GM18907 (cell line): Measurements from ENCODE around the gene CPM.
"Not testable (repeated sequence)": the region's sequence is repeated elsewhere in the genome, so short reads cannot be mapped to it uniquely, and the experiment has no call there.

ENCODE experiments used
- ATAC-seq: cut with Tn5 transposase; IDR thresholded peaks from one replicate; pipeline ENCODE4 v1.9.1; 2021; ENCODE audit warnings: mild to moderate bottlenecking, moderate library complexity; ENCODE audit not compliant: unreplicated experiment

The CPM gene

GRCh38 chr12:68833508-68833907, 99.5 kb downstream of the CPM start:
- ATAC-seq = no peak

- ATAC-seq = no peak
Observed at GRCh38 chr12:68832504-68832867, 100.5 kb downstream of the CPM start.

GRCh38 chr12:68831751-68832503, 101.0 kb downstream of the CPM start:
- ATAC-seq = no peak

DNA sequence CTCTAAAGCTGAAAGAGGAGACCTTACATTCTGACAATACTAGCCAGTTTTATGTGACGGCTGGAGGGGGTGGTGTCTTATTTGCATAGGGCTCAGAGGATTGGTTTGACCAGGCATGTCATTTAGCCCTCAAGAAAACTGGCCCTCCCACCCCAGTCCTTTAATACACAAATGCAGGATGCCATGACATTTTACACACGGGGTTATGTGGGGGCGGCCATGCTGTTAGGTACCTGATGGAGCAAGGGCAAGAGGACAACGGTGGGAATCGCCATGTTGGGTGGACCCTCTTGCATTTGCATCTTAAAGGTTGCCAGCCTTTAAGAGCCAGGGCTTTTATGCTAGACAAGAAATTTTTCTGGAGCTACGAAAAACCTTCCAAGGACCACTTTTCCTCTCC, 101.7 kb downstream of the CPM start:
- ATAC-seq = no peak

DNA sequence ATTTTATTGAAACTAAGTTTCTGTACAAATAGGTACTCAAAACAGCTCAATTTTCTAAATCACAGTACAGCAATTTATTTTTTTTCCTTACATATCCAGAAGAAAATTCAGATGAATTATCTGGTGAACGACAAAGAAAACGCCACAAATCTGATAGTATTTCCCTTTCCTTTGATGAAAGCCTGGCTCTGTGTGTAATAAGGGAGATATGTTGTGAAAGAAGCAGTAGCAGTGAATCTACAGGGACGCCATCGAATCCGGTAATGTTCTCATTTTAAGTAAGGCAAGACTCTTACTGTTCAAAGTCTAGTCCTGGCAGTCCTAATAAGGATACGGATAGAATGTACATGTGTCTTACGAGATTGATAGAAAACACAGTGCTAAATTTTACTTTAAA, 104.3 kb downstream of the CPM start:
- ATAC-seq = no peak

DNA sequence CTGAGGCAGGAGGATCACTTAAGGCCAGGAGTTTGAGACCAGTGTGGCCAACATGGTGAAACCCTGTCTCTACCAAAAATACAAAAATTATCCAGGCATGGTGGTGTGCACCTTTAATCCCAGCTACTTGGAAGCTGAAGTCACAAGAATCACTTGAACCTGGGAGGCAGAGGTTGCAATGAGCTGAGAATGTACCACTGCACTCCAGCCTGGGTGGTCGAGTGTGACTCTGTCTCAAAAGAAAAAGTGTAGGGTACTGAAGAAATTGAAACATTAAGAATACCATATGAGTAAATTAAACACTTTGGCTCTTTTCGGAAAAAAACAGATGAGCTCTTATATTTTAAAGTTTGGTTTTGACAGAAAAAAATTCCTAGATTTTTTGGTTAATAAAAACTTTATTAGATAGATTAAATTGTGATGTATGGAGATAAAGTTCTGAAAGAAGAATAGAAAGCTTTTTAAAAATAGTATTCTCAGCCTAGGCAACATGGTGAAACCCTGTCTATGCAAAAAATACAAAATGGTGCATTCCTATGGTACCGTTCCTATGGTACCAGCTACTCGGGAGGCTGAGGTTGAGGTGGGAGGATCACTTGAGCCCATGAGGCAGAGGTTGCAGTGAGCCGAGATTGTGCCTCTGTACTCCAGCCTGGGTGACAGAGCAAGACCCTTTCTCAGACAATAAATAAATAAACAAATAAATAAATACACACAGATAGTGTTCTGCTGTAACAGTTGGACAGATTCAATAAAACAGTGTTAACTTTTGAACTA, 104.9 kb downstream of the CPM start:
- ATAC-seq = no peak

DNA sequence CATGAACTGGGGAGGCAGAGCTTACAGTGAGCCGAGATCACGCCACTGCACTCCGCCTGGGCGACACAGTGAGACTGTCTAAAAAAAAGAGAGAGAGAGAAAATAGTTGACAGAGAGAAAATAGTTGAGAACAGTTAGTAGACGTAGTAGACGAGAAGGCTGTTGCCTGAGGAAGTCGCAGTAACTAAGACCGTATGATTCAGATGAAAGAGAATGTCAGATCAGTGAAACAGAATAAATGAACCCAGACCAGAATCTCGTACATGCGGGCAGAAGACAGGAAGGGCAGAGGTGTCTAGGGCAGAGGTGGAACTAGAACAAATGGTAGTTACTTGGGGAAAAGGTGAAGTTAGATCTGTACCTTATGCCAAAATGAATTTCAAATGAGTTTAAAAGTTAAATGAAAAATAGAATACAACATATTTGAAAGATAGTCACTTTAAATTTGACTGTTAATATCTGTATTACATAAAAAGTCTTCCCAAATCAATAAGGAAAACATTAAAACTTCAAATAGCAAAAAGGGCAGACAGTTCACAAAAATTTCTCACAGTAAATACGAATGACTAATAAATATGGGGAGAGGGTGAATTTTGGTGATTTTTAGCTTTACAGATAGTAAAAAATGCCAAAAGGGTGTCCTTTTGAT, 107.3 kb downstream of the CPM start:
- ATAC-seq = no peak

DNA sequence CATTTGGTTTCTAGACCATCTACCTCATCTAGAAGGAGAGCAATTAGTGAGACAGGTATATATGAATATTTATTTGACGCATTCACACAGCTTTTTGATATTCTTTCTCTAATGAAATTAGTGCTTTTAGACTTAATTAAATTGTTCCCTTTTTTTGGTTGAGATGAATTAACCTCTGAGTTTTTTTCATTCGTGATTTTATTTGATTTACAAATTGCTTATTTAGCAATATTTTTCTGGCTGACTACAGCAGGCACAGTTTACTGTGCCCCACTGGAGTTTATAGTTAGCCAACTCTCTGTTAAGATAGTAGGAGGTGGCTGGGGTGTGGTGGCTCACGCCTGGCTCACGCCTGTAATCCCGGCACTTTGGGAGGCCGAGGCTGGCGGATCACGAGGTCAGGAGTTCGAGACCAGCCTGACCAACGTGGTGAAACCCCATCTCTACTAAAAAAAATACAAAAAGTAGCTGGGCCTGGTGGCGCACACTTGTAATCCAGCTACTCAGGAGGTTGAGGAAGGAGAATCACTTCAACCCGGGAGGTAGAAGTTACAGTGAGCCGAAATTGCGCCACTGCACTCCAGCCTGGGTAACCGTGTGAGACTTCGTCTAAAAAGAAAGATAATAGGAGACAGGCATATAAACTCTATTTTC, 108.2 kb downstream of the CPM start:
- ATAC-seq = no peak

- ATAC-seq = no peak
Observed at GRCh38 chr12:68824131-68824530, 108.8 kb downstream of the CPM start.

GRCh38 chr12:68823696-68824095, 109.3 kb downstream of the CPM start:
- ATAC-seq = no peak

DNA sequence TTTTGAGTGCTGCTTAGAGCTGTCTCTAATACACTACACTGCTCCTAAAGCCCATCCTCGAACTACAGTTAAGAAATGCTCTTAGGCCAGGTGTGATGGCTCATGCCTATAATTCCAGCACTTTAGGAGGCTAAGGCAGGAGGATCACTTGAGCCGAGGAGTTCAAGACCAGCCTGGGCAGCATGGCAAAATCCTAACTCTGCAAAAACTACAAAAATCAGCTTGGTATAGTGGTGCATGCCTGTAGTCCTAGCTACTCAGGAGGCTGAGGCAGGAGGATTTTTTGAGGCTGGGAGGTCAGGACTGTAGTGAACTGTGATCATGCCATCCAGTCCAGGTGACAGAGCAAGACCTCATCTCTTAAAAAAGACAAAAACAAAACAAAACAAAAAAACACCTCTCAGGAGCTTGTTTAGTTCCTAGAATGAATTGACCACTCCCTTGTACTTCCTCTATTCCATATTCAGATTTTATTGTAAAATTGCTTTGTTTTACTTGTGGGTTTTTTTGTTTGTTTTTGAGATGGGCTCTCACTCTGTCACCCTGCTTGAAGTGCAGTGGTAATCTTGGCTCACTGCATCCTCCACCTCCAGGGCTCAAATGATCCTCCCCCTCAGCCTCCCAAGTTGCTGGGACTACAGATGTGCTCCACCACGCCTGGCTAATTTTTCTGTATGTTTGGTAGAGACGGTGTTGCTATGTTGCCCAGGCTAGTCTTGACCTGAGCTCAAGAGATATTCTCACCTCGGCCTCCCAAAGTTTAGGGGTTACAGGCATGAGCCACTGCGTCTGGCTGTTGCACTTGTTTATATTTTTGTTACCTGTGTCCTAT, 111.4 kb downstream of the CPM start:
- no peak for ATAC-seq

DNA sequence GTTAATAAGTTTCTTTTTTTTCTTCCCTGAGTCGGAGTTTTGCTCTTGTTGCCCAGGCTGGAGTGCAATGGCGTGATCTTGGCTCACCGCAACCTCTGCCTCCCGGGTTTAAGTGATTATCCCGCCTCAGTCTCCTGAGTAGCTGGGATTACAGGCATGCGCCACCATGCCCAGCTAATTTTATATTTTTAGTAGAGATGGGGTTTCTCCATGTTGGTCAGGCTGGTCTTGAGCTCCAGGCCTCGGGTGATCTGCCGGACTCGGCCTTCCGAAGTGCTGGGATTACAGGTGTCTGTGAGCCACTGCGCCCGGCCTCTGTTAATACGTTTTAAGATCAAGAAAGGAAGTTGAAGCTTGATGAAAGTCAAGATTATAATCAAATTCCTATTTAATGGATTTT, 113.5 kb downstream of the CPM start:
- not testable (repeated sequence) for ATAC-seq

DNA sequence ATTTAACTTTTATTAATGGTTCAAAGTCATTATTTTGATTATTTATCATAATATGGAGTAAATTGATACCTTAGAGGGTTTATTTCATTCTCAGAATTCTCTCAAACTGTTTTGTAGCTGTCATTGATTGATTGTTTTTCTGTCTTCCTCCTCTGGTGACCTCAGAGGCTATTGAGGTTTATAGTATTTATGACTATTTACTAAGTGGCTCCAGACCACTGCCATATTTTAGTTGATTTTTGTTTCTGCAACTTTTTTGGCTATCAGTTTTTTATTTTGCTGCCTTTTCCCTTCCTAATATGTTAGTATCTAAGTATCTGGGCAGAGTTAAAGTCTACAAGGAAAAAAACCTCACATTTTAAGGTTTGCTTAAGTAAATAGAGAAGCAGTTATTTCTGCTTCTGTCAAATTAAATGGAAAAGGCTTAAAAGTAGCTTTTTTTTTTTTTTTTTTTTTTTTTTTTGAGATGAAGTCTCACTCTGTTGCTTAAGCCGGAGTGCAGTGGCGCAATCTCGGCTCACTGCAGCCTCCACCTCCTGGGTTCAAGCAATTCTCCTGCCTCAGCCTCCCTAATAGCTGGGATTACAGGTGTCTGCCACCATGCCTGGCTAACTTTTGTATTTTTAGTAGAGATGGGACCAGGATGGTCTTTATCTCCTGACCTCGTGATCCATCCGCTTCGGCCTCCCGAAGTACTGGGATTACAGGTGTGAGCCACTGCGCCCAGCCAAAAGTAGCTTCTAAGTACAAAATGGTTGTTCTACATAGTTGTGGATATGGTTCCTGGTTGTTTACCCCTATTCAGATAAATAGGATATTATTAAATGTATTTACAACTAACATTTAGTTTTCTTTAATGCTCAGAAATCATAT, 116.8 kb downstream of the CPM start:
- no peak for ATAC-seq

GRCh38 chr12:68815232-68815927, 117.6 kb downstream of the CPM start:
- no peak for ATAC-seq

DNA sequence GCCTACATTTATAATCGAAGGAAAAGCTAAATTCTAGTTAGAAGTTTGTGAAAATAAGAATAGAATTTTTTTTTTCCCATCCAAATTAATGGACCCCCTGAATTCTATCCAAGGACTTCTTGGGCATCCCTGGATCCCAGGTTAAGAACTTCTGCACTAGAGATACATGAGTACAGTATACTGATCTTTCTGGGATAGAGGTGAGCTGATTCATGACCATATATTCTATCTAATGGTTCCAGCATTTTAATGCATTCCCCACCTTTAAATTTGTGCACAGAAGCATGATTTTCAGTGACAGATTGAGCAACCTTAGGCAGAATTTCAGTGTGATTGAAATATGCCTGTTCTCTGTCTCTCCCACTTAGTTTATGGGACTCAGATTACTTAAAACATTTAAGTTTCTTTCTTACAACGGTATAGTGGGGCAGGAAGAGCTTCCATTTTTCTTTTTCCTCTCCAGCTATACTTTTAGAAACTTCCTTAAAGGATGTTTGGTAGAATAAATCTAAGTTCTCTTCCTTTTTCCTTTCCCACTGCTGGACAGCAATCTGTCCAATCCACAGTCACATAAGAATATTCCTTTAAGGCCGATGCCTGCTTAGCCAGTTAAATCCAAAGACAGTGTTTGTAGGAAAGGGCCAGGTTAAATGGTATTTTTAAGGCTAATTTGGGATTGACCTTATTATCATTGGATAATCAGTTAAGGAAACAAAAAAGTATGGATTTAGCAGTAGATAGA, 118.3 kb downstream of the CPM start:
- ATAC-seq = no peak

DNA sequence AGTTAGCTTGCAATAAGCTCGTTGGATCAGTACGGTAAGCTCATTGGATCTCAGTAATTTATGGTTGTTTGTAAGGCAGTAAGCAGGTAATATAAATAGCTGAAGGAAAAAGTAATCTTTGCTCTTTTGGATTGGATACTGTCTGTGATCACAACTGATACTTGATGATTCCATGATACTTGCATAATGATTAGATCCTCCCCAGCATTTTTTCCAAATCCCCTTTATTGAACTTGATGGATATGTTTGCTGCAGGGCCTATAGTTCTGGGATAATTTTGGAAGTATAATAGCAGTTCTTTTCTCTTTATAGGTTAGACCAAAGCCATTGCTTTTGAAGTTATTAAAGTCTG, 119.8 kb downstream of the CPM start:
- no peak for ATAC-seq

- no peak for ATAC-seq
Observed at GRCh38 chr12:68812553-68813241, 120.3 kb downstream of the CPM start.

GRCh38 chr12:68811573-68811972, 121.4 kb downstream of the CPM start:
- not testable (repeated sequence) for ATAC-seq
